HuH-7.5 (cell line): ENCODE data around the gene ATP2C2.
"Not testable (repeated sequence)": the region's sequence is repeated elsewhere in the genome, so short reads cannot be mapped to it uniquely, and the experiment has no call there.

Experiments
- DNase-seq: peaks from one replicate; pipeline ENCODE4 v3.0.0; 2011; ENCODE audit warnings: low spot score

The ATP2C2 gene

DNA sequence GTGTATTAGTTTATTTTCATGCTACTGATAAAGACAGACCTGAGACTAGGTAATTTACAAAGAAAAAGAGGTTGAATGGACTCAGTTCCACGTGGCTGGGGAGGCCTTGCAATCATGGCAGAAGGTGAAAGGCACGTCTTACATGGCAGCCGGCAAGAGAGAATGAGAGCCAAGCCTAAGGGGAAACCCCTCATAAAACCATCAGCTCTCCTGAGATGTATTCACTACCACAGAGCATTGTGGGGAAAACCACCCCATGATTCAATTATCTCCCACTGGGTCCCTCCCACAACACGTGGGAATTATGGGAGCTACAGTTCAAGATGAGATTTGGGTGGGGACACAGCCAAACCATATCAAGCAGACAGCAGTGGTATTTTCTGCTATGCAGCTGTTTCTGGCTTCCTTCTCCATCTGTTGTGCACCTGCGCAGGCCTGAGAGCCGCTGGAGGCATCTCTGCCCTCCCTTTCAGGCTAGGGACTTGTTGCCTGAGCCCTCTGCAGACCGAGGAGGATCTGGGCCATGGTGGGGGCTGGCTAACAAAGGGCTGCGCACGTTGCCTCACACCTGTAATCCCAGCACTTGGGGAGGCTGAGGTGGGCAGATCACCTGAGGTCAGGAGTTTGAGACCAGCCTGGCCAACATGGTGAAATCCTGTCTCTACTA is 82.8 kb downstream of the ATP2C2 start:
- DNase-seq: not testable (repeated sequence)

DNA sequence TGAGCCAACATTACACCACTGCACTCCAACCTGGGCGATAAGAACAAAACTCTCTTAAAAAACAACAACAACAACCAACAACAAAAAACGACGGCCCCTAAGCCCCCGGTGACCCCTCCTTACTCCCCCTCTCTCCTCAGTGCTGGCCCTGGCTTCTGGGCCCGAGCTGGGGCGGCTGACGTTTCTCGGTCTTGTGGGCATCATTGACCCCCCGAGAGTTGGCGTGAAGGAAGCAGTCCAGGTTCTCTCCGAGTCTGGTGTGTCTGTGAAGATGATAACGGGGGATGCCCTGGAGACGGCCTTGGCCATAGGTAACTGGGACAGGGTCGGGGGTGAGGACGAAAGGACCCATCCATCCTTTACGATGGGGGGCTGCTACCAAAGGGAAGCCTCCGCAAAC is 83.4 kb downstream of the ATP2C2 start:
- DNase-seq: no peak

DNA sequence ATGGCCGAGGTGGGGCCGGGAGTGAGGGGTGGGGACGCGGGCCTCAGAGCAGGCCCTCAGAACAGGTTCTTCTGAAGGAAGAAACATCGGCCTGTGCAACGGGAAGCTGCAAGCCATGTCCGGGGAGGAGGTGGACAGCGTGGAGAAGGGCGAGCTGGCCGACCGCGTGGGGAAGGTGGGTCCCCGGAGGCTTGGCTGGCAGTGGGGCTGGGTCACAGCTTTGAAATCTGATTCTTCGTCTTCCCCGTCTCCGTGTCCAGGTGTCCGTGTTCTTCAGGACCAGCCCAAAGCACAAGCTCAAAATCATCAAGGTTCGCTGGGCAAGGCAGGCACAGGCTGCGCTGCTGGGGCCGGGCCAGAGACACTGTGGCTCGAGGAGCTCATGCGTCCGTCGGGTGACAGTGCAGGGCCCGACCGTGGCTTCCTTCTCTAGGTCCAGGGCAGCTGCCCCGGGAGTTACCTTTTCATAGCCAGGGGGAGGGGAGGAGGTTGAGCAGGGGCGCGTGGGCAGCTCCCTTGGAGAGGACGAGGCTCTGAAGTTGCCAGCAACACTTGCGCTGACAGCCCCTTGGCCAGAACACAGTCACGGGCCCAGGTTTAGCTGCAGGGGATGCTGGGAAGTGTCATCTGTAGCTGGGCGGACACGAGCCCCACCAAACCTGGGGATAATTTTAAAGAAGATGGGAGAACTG is 84.9 kb downstream of the ATP2C2 start:
- no peak for DNase-seq

DNA sequence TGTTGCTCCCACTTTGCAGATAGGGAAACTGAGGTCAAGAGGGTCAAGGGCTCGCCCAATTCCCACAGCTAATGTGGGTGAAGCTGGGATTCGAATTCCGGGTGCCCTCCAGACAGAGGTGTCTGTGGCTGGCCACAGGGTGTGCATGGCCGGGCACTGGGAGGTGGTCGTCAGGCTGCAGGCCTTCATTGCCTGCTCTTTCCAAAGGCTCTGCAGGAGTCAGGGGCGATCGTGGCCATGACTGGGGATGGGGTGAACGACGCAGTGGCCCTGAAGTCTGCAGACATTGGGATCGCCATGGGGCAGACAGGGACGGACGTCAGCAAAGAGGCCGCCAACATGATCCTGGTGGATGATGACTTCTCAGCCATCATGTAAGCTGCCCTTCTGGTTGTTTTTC is 86.3 kb downstream of the ATP2C2 start:
- no peak for DNase-seq

DNA sequence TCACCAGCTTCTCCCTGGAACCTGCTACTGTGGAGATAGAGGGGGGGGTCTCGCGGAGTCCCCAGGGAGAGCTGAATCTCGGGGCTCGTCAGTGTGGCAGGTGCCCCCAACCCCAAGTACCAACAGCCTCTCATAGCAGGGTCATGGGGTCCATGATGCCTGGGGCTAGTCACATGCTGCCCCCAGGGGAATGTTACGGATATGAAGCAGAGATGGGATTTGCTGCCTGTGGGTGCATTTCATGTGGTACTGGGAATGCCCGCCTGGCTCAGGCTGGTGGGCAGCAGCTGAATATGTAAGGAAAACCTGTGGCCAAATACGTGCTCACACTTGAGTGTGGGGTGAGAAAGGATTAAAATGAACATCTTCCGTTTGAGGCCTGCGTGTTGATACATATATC is 86.7 kb downstream of the ATP2C2 start:
- no peak for DNase-seq

DNA sequence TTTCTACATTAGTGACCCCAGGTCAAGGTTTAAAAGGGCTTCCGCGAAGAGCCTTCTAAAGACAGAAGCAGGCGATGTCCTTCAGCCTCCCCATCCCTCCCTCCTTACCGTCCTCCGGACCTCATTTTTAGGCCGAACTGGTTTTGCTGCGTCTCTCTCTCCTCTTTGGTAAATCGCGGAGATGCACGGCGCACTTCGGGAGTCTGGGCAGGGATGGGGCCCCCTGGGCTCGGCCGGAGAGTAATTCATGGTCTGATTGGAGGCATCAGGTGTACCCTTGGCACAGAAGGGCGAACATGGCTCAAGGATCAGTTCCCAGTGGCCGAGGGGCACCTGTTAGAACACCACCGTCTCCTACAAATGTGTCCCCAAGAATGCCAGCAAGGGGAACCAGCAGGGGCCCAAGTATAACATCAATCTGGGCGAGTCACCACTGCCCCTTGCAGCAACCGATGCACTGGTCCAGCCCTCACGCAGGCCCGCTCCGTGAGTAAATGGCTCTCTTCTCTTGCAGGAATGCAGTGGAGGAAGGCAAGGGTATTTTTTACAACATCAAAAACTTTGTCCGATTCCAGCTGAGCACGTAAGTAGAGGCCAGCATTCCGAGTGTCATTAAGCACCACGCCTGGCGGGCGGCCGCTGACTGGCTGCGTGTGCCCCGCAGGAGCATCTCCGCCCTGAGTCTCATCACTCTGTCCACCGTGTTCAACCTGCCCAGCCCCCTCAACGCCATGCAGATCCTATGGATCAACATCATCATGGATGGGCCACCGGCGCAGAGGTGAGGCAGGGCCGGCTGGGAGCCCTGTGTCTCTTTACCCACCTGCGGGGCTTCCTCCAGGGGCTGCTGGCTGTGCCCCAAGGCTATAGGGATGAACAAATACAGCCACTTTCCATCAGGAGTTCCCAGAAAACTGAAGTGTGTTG is 90.5 kb downstream of the ATP2C2 start:
- no peak for DNase-seq

DNA sequence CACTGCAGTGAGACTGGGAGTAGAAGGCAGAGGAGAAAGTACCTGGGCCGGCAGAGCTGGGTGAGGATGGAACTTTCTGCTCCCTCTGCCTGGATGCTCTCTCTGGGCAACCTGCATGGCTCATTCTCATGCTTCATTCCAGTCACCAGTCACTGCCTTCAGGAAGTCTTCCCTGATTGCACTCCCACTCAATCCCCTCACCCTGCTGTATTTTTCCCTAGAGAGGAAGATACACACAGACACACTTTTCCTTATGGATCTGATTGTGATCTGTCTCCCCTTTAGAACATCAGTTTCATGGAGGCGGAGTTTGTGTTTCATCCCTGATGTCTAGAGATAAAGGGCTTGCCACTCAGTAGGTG is 91.2 kb downstream of the ATP2C2 start:
- DNase-seq: no peak

DNA sequence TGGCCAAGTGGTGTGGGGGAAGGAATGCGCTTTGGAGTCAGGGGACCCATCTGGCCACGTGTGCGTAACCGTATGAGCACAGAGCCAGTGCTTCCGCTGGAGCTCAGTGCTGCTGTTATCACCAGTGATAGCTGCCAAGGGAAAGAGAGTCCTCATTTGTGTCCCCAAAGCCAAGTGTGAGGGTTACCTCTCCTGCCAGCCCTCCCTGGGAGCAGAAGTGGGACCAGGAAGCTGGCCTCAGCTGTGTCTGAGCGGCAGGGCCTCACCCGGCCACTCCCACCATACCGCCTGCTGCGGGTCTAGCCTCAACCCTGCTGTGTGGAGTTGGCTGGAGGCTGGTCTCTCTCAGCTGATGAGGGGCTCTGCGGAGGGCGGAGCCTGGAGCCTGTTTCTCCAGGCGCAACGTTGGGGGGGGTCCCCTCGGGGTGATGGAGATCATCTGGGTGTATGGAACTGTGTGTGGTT is 91.6 kb downstream of the ATP2C2 start:
- DNase-seq: no peak

DNA sequence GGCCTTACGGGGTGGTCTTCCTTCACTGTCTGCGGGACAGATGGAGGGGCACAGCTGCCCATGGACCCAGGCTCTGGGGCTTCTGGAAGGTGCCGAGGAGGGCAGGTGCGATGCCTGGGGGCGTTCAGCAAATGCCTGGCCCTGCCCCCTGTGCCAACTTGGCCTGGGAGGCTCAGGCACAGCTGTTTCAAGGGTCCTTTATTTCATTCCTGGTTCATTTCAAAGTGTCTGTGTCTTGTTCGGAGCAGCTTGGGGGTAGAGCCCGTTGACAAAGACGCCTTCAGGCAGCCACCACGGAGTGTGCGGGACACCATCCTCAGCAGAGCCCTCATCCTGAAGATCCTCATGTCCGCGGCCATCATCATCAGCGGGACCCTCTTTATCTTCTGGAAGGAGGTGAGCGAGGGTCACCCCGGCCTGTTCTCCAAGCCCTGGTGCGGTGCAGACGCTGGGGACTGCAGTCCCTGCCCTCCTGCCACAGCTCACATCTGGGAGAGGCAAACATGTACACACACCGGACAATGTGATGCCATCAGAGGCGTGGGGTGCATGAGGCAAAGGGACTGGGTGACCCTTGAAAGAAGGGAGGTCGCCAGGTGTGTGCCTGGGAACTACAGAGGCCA is 92.2 kb downstream of the ATP2C2 start:
- no peak for DNase-seq

DNA sequence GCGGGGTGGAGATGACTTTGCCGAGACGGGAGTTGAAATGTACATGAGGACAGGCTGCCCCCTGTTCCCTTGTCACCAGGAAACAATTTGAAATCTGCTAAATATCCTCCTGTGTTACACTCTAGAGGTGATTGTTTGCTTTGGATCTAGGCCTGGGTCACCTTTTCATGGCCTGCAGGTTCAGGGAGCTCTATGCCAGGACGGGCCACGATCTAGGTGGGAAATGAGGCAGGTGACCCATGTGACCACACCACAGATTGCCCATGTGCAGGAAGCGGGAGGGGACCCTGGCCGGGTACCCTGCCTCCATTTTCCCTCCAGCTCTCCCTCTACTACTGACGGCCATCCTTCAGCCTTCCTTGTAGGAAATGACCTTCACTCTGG is 92.7 kb downstream of the ATP2C2 start:
- no peak for DNase-seq

DNA sequence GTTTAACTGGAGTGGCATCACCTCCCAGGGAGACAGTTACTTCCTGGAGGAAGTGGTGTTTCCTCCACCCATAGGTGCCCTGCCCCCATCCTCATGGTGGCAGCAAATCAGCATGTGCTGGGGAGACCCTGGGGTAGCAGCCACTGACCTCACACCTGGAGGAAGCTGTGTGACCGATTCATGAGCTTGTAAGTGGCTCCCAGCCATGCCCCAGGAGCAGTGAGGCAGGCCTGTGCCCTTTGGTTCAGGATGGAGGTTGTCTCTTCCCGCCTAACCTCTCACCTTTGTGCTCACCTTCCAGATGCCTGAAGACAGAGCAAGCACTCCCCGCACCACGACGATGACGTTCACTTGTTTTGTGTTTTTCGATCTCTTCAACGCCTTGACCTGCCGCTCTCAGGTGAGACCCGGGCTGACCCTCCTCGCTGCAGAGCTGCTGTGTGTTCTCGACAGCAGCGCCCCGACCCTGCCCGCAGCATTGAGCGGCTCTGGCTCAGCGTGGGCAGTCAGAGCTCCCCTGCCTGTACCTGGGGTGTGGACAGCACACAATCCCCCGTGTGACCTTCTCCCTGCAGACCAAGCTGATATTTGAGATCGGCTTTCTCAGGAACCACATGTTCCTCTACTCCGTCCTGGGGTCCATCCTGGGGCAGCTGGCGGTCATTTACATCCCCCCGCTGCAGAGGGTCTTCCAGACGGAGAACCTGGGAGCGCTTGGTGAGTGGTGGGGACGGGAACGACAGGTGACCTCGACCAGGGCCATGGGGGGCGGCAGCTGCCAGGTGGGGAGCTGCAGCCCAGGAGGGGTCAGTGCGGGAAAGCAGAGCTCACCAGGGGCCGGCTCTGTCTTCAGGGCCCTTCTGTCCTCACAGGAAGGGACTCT is 93.3 kb downstream of the ATP2C2 start:
- DNase-seq: no peak

DNA sequence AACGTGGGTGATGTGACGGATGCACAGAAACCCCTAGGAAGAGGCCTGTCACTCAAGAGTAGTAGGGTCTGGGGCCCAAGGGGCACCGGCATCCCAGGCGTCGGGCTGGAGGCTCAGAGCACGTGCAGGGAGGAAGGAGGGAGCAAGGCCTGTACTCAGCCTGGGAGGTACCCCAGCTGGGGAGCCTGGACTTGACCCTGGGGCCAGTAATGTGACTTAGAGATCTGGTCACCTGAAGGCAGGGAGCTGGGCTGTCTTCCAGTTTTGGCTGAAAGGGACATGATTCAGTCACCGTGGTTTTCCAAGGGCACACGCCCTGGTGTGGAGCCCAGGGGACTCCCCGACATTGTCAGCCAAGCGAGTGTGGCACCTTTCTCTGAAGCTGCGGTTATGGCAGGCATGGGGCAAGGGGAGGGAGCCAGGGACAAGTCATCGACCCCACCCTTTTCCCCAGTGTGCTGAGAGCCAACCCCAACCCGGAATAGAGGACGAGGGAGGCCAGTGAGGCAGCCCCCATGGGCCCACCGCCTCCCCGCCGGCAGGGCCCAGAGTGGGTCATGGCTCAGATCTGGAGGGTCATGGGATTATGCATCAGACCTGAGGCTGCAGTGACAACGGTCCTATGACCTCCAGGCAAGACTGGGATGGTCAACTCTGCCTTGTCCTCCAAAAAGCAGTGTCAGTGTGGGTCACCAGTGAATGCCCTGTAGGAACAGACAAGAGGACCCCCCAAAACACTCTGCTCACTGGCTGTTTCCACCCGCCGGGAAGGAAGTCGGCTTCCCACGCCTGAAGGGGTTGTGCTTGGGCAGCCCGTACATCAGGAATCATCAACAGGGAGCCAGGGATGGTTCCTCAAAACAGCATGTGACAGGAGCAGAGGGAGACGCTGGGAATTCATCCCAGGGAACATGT is 94.2 kb downstream of the ATP2C2 start:
- no peak for DNase-seq

DNA sequence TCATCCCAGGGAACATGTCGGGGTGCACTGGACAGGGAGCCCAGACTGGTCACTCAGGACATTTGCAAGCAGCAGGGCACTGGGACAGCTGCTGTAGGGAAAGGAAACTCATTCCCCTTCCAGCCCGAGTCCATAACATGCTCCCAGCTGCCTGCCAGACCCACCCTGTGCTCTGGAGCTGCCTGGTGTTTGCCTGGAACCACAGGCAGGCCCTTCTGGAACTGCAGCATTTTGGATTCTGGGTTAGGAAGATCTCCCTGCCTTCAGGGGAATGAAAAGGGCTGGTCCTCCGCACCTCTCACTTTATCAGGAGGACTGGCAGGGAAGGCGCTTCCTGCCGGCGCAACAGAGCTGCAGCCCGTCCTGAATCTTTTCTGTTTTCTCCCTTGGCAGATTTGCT is 94.9 kb downstream of the ATP2C2 start:
- DNase-seq: no peak

DNA sequence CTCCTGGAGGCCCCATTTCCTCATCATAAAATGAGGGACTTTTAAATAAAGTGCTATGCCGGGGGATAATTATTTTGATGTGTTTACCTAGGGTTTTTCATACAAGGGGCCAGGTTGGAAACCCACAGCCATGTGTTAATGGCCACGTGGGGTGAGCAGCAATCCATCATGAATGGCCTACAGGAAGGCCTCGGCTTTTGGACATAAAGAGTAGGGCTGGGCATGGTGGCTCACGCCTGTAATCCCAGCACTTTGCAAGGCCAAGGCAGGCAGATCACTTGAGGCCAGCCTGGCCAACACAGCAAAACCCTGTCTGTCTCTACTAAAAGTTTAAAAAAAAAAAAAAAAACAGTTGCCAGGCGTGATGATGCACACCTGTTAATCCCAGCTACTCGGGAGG is 95.8 kb downstream of the ATP2C2 start:
- DNase-seq: no peak

DNA sequence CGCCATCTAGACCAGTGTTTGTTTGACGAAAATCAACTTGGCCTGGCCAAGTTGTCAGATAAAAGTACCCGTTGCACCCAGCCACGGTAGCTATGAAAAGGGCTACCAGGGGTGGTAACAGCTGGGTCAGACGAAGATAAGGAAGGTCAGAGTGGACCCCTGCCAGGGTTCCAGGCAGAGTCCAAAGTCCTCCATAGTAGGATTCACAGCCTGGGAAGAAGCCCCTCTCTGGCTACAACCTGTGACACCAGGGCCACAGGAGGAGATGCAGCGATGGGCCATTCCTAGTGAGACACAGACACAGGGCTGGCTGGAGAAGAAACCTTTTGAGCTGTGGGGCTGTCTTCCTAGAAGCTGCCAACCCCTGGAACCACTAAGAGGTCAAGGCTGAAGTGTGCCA is 96.8 kb downstream of the ATP2C2 start:
- no peak for DNase-seq

DNA sequence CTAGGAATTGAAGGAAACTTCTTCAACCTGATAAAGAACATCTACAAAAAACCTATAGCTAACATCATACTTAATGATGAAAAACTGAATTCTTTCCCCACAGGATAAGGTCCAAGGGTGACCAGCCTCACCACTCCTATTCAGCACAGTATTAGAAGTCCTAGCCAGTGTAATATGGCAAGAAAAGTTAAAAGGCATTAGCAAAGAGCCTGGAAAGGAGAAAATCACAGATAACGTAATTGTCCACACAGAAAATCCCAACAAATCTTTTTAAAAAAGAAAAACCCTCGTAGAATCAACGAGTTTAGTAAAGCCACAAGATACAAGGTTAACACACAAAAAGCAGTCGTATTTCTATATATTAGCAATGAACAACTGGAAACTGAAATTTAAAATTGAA is 98.4 kb downstream of the ATP2C2 start:
- no peak for DNase-seq

DNA sequence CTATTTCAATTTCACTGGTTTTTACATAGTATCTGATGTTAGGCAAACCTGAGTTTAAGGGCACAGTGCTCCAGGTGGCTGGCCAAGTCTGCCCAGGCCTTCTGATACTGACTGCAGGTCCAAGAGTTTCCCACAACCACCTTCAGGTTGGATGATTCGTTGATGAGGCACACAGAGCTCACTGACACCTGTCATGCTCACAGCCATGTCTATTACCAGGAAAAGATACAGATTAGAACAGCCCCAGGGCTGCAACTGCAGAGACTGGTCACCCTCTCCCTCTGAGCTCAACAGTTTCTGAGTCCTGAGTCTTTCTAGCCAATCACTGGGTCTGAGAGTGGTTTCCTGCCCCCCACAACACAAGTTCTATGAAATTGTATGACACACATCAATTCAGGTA is 98.9 kb downstream of the ATP2C2 start:
- DNase-seq: no peak

DNA sequence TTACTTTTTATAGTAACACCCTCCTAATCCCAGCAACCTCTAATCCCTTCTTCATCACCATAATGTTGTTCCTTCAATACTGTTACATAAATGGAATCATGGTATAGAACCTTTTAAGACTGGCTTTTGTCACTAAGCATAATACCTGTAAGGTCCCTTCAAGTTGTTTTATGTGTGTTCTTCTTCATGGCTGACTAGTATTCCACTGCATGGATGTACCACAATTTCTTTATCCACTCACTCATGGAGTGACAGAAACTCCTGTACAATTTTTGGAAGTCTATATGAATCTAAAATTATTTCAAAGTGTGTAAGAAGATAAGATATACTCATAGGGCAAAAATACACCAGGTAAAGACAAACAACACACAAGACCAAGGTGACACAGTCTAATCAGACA is 99.4 kb downstream of the ATP2C2 start:
- no peak for DNase-seq

DNA sequence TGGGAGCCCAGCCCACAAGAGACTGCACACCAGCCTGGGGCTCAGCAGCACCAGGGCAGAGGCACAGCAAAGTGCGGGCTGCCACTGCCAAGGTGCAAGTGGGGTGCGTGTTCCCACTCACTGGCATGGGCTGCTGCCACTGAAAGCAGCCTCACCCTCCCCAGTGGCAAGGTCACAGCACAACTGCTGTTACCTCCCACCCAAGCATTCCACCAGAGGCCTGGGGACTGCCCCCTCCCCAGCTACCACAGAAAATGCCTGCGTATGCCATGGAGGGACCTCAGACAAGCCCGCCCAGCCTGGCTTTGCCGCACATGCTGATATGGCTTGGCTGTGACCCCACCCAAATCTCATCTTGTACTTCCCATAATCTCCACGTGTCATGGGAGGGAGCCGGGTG is 103.0 kb downstream of the ATP2C2 start:
- no peak for DNase-seq

DNA sequence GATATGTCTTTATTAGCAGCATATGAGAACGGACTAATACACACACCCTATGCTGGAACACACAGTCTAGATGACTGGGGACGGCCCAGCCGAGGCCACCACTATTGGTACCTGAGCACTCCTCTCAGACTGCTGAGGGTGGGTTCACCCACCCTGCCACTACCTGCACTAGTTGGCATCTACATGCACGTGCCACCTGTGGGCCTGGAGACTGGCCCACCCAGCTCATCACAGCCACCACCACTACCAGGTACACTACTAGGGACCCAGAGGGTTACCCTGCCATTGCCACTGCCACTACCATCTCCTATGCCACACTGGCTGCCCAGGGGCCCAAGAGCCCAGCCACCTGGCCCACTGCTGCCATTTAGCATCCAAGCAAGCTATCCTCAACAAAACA is 103.6 kb downstream of the ATP2C2 start:
- DNase-seq: no peak
